22Rv1 (cell line): ENCODE results near the gene TMEM154.

Experiments used
- CTCF ChIP-seq: fragments of 450-650 bp; IDR thresholded peaks from 2 replicates; pipeline ENCODE4 v1.5.1; 2017; ENCODE audit warnings: mild to moderate bottlenecking
- ZFX ChIP-seq: fragments of 450-650 bp; IDR thresholded peaks from 2 replicates; pipeline ENCODE4 v1.6.1; 2017; ENCODE audit warnings: antibody characterized with exemption, borderline replicate concordance

- TF ChIP-seq CTCF, result no peak
- TF ChIP-seq ZFX, result no peak
Observed at GRCh38 chr4:152599095-152599494, 80.7 kb downstream of the TMEM154 start.
